NCI-H128 (cell line): ENCODE data around the gene C1orf53.
"Not testable (repeated sequence)": the region's sequence is repeated elsewhere in the genome, so short reads cannot be mapped to it uniquely, and the experiment has no call there.

Experiments used
- DNase-seq: peaks from one replicate; lab custom pipeline; 2025; ENCODE audit not compliant: unreplicated experiment; lab: John Stamatoyannopoulos, UW

The C1orf53 gene

GRCh38 chr1:197902454-197903195 lies at the start of gene C1orf53:
TSS of gene C1orf53 (plus strand) at chr1:197902630. CDS start at chr1:197902650, 20 bp downstream.
- peak; percentile 92 for DNase-seq

- not testable (repeated sequence) for DNase-seq
These were observed 46.7 kb upstream of the C1orf53 start for GRCh38 chr1:197855751-197856150.

GRCh38 chr1:197857477-197857876 lies 45.0 kb upstream of the C1orf53 start:
- DNase-seq: no peak

- DNase-seq: no peak
These were observed 43.4 kb upstream of the C1orf53 start for GRCh38 chr1:197859024-197859423.

- DNase-seq: no peak
These were observed 40.2 kb upstream of the C1orf53 start for GRCh38 chr1:197862221-197862620.

GRCh38 chr1:197862671-197863070 lies 39.8 kb upstream of the C1orf53 start:
- DNase-seq: no peak

GRCh38 chr1:197865809-197866208 lies 36.6 kb upstream of the C1orf53 start:
- no peak for DNase-seq

GRCh38 chr1:197868751-197869489 lies 33.5 kb upstream of the C1orf53 start:
- DNase-seq: no peak

- no peak for DNase-seq
These were observed 32.8 kb upstream of the C1orf53 start for GRCh38 chr1:197869490-197870077.

GRCh38 chr1:197876894-197877293 lies 25.5 kb upstream of the C1orf53 start:
- DNase-seq: no peak

GRCh38 chr1:197880385-197880784 lies 22.0 kb upstream of the C1orf53 start:
- DNase-seq: not testable (repeated sequence)

- DNase-seq: not testable (repeated sequence)
These were observed 20.2 kb upstream of the C1orf53 start for GRCh38 chr1:197882241-197882640.

GRCh38 chr1:197884173-197884572 lies 18.3 kb upstream of the C1orf53 start:
- no peak for DNase-seq

- no peak for DNase-seq
These were observed 11.5 kb upstream of the C1orf53 start for GRCh38 chr1:197890936-197891335.

- no peak for DNase-seq
These were observed 9.7 kb upstream of the C1orf53 start for GRCh38 chr1:197892684-197893083.

- no peak for DNase-seq
These were observed 6.1 kb upstream of the C1orf53 start for GRCh38 chr1:197896301-197896700.

- no peak for DNase-seq
These were observed 3.4 kb upstream of the C1orf53 start for GRCh38 chr1:197899037-197899436.

- DNase-seq: no peak
These were observed 338 bp upstream of the C1orf53 start for GRCh38 chr1:197902131-197902453.

- DNase-seq: no peak
These were observed 725 bp downstream of the C1orf53 start for GRCh38 chr1:197903196-197903514.

- DNase-seq: no peak
These were observed 1.8 kb downstream of the C1orf53 start for GRCh38 chr1:197904126-197904787.

- DNase-seq: no peak
These were observed 3.4 kb downstream of the C1orf53 start for GRCh38 chr1:197905699-197906351.
